HepG2 (cell line): Measurements from ENCODE around the gene NWD2. TPM values are rescaled to one million over a fixed set of nuclear protein-coding genes. Genes with fewer than 3 reads are reported as not detected.

Source experiments
- ATAC-seq: fragments of 200-7000 bp; cut with Tn5 transposase; 3 replicates; pipeline ENCODE4 v1.9.1; 2020; ENCODE audit warnings: mild to moderate bottlenecking, moderate library complexity
- BruUV-seq: library from RNA; stranded (reverse); fragments of 400-500 nt; replicated peaks from 2 replicates; lab custom pipeline; 2021; lab: Mats Ljungman, UMichigan
- CTCF ChIA-PET: fragments of 300-600 bp; formaldehyde crosslinking; extraction: SDS; loops from one replicate; lab custom pipeline; 2021; ENCODE audit warnings: low total read pairs, inconsistent platforms, low intra/inter-chr PET ratio; lab: Yijun Ruan, JAX
- POLR2A ChIA-PET: fragments of 350-600 bp; sonication (Branson Sonifier 250); formaldehyde crosslinking; loops from one replicate; lab custom pipeline; 2020; ENCODE audit warnings: antibody characterized with exemption, inconsistent platforms; lab: Yijun Ruan, JAX
- DNase-seq: peaks from one replicate; pipeline ENCODE4 v3.0.0-alpha.2; 2015; ENCODE audit warnings: low spot score
- FAIRE-seq: peaks from 3 replicates; lab custom pipeline; 2011; peaks lifted over from hg19 to GRCh38; lab: Jason Lieb, UNC
- H2AFZ ChIP-seq: one replicate; pipeline ENCODE4 v1.6.1; 2011; ENCODE audit warnings: low read length, inconsistent platforms
- H3K27ac ChIP-seq: fragments of 300-600 bp; 3 replicates; pipeline ENCODE4 v1.8.0; 2011; ENCODE audit warnings: mixed run types, mild to moderate bottlenecking, mixed read lengths, low read length, inconsistent platforms; ENCODE audit not compliant: insufficient read depth; ENCODE audit errors: extremely low read length
- H3K27me3 ChIP-seq, 2 experiments: fragments of 200-600 bp in 1 of 2; 2 replicates in 1 of 2; 3 replicates in 1 of 2; pipeline versions ENCODE4 v1.6.0 to v1.8.0; 2011; ENCODE audit warnings: low read length in 2 of 2, mild to moderate bottlenecking in 2 of 2, moderate library complexity in 2 of 2, inconsistent platforms in 1 of 2; ENCODE audit not compliant: insufficient read depth in 2 of 2, control insufficient read depth in 1 of 2
- H3K36me3 ChIP-seq, 2 experiments: fragments of 200-600 bp in 1 of 2; replicated peaks in 1 of 2; 2 replicates in 1 of 2; 3 replicates in 1 of 2; pipeline versions ENCODE4 v1.5.1 to v1.8.0; 2011; ENCODE audit warnings: low read length in 2 of 2, inconsistent platforms in 1 of 2; ENCODE audit not compliant: insufficient read depth in 2 of 2, control insufficient read depth in 1 of 2
- H3K4me1 ChIP-seq: 2 replicates; pipeline ENCODE4 v1.5.1; 2012; ENCODE audit warnings: low read length, inconsistent platforms; ENCODE audit not compliant: insufficient read depth
- H3K4me2 ChIP-seq: 2 replicates; pipeline ENCODE4 v1.6.0; 2011; ENCODE audit warnings: low read depth, low read length, inconsistent platforms
- H3K4me3 ChIP-seq, 3 experiments: fragments of 200-600 bp in 1 of 3; sonication (generic), shearing (Covaris generic) in 1 of 3; replicated peaks in 1 of 3; 2 replicates each; pipeline ENCODE4 v1.5.1; 2011 to 2016; ENCODE audit warnings: low read length in 3 of 3, inconsistent platforms in 2 of 3, low read depth in 2 of 3, mild to moderate bottlenecking in 2 of 3, control low read depth in 1 of 3, mixed read lengths in 1 of 3; ENCODE audit not compliant: insufficient read depth in 1 of 3
- H3K79me2 ChIP-seq: one replicate; pipeline ENCODE4 v1.6.1; 2011; ENCODE audit warnings: low read length, inconsistent platforms; ENCODE audit not compliant: insufficient read depth
- H3K9ac ChIP-seq: 2 replicates; pipeline ENCODE4 v1.6.0; 2011; ENCODE audit warnings: mild to moderate bottlenecking, low read depth, low read length, inconsistent platforms; ENCODE audit not compliant: insufficient read depth
- H3K9me3 ChIP-seq: 2 replicates; pipeline ENCODE4 v1.5.1; 2012; ENCODE audit warnings: mild to moderate bottlenecking, low read length
- H4K20me1 ChIP-seq: 2 replicates; pipeline ENCODE4 v1.6.0; 2011; ENCODE audit warnings: inconsistent platforms, mild to moderate bottlenecking, low read length, moderate library complexity; ENCODE audit not compliant: insufficient read depth
- ATRX ChIP-seq: sonication (generic); formaldehyde crosslinking; IDR thresholded peaks from 2 replicates; pipeline ENCODE4 v1.4.0; 2020; ENCODE audit warnings: missing genetic modification reagents, borderline replicate concordance
- DNMT3B ChIP-seq: conservative IDR thresholded peaks from 2 replicates; pipeline ENCODE4 v1.6.1; 2016; ENCODE audit warnings: missing biosample characterization, control low read depth
- FOSL2 ChIP-seq: sonication (generic); formaldehyde crosslinking; IDR thresholded peaks from 2 replicates; pipeline ENCODE4 v1.4.0; 2020; ENCODE audit warnings: missing genetic modification reagents
- IKZF4 ChIP-seq: sonication (generic); formaldehyde crosslinking; IDR thresholded peaks from 2 replicates; pipeline ENCODE4 v1.5.1; 2020; ENCODE audit warnings: borderline replicate concordance, mild to moderate bottlenecking, low read depth, missing genetic modification reagents; ENCODE audit errors: not compliant biosample characterization
- NBN ChIP-seq: fragments of 450-650 bp; conservative IDR thresholded peaks from 2 replicates; pipeline ENCODE4 v1.6.1; 2017
- ZBTB37 ChIP-seq: sonication (generic); formaldehyde crosslinking; IDR thresholded peaks from 2 replicates; pipeline ENCODE4 v1.4.0; 2020; ENCODE audit warnings: mild to moderate bottlenecking, missing genetic modification reagents
- ZNF329 ChIP-seq: sonication (generic); formaldehyde crosslinking; IDR thresholded peaks from 2 replicates; pipeline ENCODE4 v1.9.0; 2021; ENCODE audit warnings: low read depth, mild to moderate bottlenecking, missing genetic modification reagents
- ZNF383 ChIP-seq: sonication (generic); formaldehyde crosslinking; IDR thresholded peaks from 2 replicates; pipeline ENCODE4 v1.4.0; 2020; ENCODE audit warnings: missing genetic modification reagents, mild to moderate bottlenecking, borderline replicate concordance
- ZNF607 ChIP-seq: sonication (generic); formaldehyde crosslinking; IDR thresholded peaks from 2 replicates; pipeline ENCODE4 v1.5.1; 2020; ENCODE audit warnings: missing genetic modification reagents, mild to moderate bottlenecking, borderline replicate concordance
- ZNF776 ChIP-seq: sonication (generic); formaldehyde crosslinking; IDR thresholded peaks from 2 replicates; pipeline ENCODE4 v1.4.0; 2020; ENCODE audit warnings: mild to moderate bottlenecking, missing genetic modification reagents
- ZNF790 ChIP-seq: sonication (generic); formaldehyde crosslinking; IDR thresholded peaks from 2 replicates; pipeline ENCODE4 v1.8.0; 2022; ENCODE audit warnings: missing genetic modification reagents, mild to moderate bottlenecking, borderline replicate concordance
- ZZZ3 ChIP-seq: sonication (generic); formaldehyde crosslinking; IDR thresholded peaks from 2 replicates; pipeline ENCODE4 v1.4.0; 2020; ENCODE audit warnings: missing genetic modification reagents, mild to moderate bottlenecking, borderline replicate concordance
- WGBS: methylation state at CpG from one replicate; pipeline ENCODE4 v1.1.6; 2017; ENCODE audit warnings: low lambda C conversion rate; 5-methylcytosine and 5-hydroxymethylcytosine counted together
- in situ Hi-C: cut with HindIII; loops from 2 replicates; pipeline ENCODE4 v1.10.0; 2017; ENCODE audit warnings: low pct_unique_long_range_greater_than_20kb; ENCODE audit not compliant: extremely low pct_ligation_motif_present
- intact Hi-C: fragments of 100-400 bp; cut with micrococcal nuclease; formaldehyde crosslinking; loops from one replicate; pipeline ENCODE4 v1.10.0; 2022; ENCODE audit not compliant: unreplicated experiment
- polyA plus RNA-seq, 8 experiments: library from polyadenylated mRNA; depleted of rRNA in 3 of 8; stranded (reverse) in 7 of 8; unstranded in 1 of 8; fragments of >200 nt; fragmentation: Illumina TruSeq in 4 of 8; extraction: Trizol in 4 of 8; gene quantifications; 2 replicates each; pipeline versions ENCODE4 v1.2.1 to v1.2.3, GENCODE V29; 2011 to 2016; ENCODE audit warnings: low read depth in 4 of 8, missing spikeins in 1 of 8, mixed read lengths in 1 of 8; ENCODE audit not compliant: insufficient read depth in 1 of 8
- total RNA-seq, 5 experiments: library from RNA; depleted of rRNA; stranded (reverse); fragments of >200 nt; fragmentation: Illumina TruSeq; extraction: Trizol; gene quantifications; 2 replicates each; pipeline ENCODE4 v1.2.3, GENCODE V29; 2016; ENCODE audit warnings: low read depth in 1 of 5

The NWD2 gene
- total and polyA plus RNA-seq, 2 of the 13 experiments (the other 11 are each of a cell fraction or from before 2014, with no cell fraction given) = not detected

DNA sequence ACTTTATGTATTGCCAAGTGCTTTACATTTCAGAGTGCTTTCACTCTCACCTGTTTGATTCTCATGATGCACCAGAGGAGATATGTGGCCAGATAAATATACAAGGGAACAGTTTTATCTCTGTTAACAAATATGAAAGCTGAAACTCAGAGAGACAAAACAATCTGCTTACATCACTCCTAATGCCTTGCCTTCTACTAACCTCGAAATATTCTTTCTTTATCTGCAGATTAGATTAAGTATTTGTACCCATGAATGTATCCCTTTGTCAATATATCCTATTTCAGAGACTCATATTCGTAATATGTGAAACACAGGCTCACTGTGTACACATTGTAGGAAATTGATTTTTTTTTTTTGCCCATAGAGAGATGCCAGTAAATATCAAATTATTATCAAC lies 178.1 kb downstream of the NWD2 start:
- Histone ChIP-seq H3K36me3 (no peaks in the 10 kb centered on the region), H4K20me1 (no peaks in the 10 kb centered on the region), H2AFZ (no peak overlapping the region), H3K27ac (no peak overlapping the region), H3K4me3 (no peak overlapping the region), H3K4me2 (no peak overlapping the region), H3K9me3 (no peaks in the 10 kb centered on the region), H3K79me2 (no peaks in the 10 kb centered on the region), H3K27me3 (no peaks in the 10 kb centered on the region; a peak in 1 of 5 replicates), H3K4me1 (peaks cover 37% of the 10 kb centered on the region), H3K9ac (no peak overlapping the region)
- WGBS = 5% methylated on average over 2 of the region's 2 CpGs
- BruUV-seq = no TSS peak
- ChIA-PET POLR2A (no interaction called here), CTCF (no interaction called here)
- ATAC-seq = no peak
- TF ChIP-seq ZNF329 (CRISPR knock-in tag) (no peak), DNMT3B (CRISPR knock-in tag) (no peak), ATRX (CRISPR knock-in tag) (no peak), ZNF776 (CRISPR knock-in tag) (no peak), ZNF383 (no peak), IKZF4 (CRISPR knock-in tag) (no peak), ZNF790 (no peak), ZNF607 (CRISPR knock-in tag) (no peak), NBN (no peak), FOSL2 (CRISPR knock-in tag) (no peak), ZZZ3 (CRISPR knock-in tag) (no peak), ZBTB37 (CRISPR knock-in tag) (no peak)
- intact Hi-C loops (no loop called here), in situ Hi-C loops (no loop called here)
- no peak for DNase-seq
- FAIRE-seq = no peak
